Astrocyte of the spinal cord (primary cell): ENCODE data around the gene EFNA1.

ENCODE experiments used
- DNase-seq: peaks from one replicate; pipeline ENCODE4 v3.0.0; 2011; ENCODE audit warnings: low read depth, low spot score
- H3K4me3 ChIP-seq: 2 replicates; pipeline ENCODE4 v1.5.1; 2011; ENCODE audit warnings: low read depth, mild to moderate bottlenecking, low read length, moderate library complexity
- CTCF ChIP-seq: IDR thresholded peaks from 2 replicates; pipeline ENCODE4 v1.5.1; 2012; ENCODE audit warnings: low read depth, mild to moderate bottlenecking, low read length, inconsistent platforms
- in situ Hi-C: cut with HindIII; loops from 2 replicates; pipeline ENCODE4 v1.10.0; 2017; ENCODE audit warnings: low sequenced_read_pairs

Gene EFNA1

GRCh38 chr1:155175281-155175926 lies 47.7 kb downstream of the EFNA1 start:
- peak overlapping the region; percentile 92 for H3K4me3 ChIP-seq
- in situ Hi-C loops: no loop called here
- no peak for DNase-seq
- no peak for TF ChIP-seq CTCF

- H3K4me3 ChIP-seq: no peak overlapping the region
- no peak for DNase-seq
- in situ Hi-C loops: no loop called here
- TF ChIP-seq CTCF: peak; percentile 4
Observed at GRCh38 chr1:155175927-155176371, 48.3 kb downstream of the EFNA1 start.

- in situ Hi-C loops: no loop called here
- DNase-seq: peak; percentile 56
- no peak overlapping the region for H3K4me3 ChIP-seq
- peak; percentile 92 for TF ChIP-seq CTCF
Observed at GRCh38 chr1:155176544-155177071, 48.9 kb downstream of the EFNA1 start.

- no peak overlapping the region for H3K4me3 ChIP-seq
- in situ Hi-C loops: no loop called here
- DNase-seq: no peak
- no peak for TF ChIP-seq CTCF
Observed at GRCh38 chr1:155177192-155177917, 49.7 kb downstream of the EFNA1 start.

GRCh38 chr1:155177918-155178281 lies 50.2 kb downstream of the EFNA1 start:
- in situ Hi-C loops: no loop called here
- H3K4me3 ChIP-seq: no peak overlapping the region
- no peak for TF ChIP-seq CTCF
- no peak for DNase-seq

- no peak for TF ChIP-seq CTCF
- DNase-seq: no peak
- no peak overlapping the region for H3K4me3 ChIP-seq
- in situ Hi-C loops: no loop called here
Observed at GRCh38 chr1:155178441-155179111, 50.9 kb downstream of the EFNA1 start.
